COR-L47 (cell line): ENCODE measurements around the gene CTSF.
"Not testable (repeated sequence)": the region's sequence is repeated elsewhere in the genome, so short reads cannot be mapped to it uniquely, and the experiment has no call there.

ENCODE experiments used
- DNase-seq: peaks from one replicate; lab custom pipeline; 2025; lab: John Stamatoyannopoulos, UW

Gene CTSF

GRCh38 chr11:66559142-66559865 is 9.1 kb downstream of the CTSF start:
- DNase-seq = no peak

GRCh38 chr11:66557733-66558326 is 10.6 kb downstream of the CTSF start:
- no peak for DNase-seq

DNA sequence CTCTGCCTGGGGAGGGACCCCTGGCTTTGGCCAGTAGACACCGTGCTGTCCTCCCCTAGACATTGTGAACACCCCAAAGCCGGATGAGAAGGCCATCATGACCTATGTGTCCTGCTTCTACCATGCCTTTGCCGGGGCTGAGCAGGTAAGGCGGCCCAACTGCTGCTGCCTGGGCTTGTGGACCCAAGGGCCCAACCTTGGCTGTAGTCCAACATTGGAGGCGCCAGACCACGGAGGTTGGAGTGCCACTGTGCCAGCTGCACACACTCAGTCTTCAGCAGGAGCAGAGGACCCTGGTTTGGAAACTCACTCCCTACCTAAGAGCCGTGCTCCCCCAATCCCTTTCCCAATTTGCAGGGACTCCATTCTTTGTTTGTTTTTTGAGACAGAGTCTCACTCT is 12.3 kb downstream of the CTSF start:
- no peak for DNase-seq

DNA sequence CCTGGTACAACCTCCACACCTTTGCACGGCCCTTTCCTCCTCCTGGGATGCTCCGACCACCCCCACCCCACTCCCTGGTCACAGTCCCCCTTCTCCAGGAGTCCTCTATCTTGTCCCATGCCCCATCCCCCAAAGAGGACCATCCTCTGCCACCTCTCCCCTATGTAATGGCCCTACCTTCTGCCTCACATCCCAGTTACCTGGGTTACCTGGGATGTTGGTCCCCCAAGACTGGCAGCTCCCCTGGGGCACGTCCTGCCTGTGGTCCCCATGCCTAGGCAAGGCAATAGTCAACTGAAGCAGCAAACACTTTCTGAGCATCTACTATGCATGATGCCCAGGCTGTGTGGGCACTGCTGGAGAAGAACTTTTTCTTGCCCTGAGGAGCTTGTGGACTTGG is 13.0 kb downstream of the CTSF start:
- DNase-seq = no peak

GRCh38 chr11:66554602-66555001 is 13.8 kb downstream of the CTSF start:
- DNase-seq = no peak

DNA sequence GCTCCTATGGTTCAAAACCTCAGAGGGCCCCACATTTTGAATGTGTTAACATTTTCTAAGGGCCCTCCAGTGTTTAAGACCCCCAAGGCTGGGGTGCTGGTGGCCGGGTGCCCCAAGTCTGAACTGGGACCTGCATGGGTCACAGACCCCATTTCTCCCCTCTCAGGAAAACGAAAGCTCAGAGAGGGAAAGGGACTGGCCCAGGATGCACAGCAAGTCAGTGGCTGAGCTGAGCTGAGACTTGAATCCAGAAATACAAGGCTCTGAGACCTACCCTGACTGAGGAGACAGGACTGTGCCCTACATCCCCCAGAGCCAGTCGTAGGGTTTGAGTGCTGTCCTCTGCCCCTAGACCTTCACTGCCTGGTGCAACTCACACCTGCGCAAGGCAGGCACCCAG is 17.5 kb downstream of the CTSF start:
- DNase-seq = no peak

DNA sequence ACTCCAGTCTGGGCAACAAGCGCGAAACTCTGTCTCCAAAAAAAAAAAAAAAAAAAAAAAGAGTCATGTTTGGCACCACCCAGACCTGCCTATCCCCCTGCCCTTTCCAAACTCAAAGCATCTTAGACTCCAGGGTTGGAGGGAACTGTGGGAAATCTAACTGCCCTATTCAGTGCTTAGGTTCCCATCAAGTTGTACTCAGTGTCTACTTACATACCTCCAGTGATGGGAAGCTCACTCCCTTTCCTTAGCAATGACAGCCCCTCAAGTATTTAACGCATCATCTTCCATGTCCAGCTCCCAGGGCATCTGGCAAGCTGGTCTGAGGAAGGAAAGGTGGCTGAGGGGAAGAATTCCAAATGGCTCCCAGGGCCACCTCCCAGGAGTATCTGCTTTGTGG is 18.7 kb downstream of the CTSF start:
- DNase-seq = no peak

- DNase-seq = no peak
These were observed 19.4 kb downstream of the CTSF start for GRCh38 chr11:66548774-66549630.

DNA sequence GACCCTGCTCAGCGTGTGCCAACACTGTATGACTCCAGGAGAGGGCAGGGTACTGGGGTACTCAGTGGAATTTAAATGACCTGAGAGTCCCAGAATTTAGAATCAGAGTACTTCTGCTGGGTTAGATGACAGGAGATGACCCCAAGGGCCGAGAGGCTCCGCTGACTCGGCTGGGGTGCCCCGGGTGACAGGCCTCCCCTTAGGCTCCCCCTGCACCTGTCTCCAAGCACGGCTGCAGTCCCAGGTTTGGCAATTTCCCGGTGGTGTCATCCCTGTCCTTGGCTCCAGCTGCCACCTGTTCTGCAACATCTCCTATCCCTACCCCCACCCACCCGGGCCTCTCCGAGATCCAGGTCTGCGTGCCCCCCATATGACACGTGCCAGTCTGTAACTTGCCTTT is 20.4 kb downstream of the CTSF start:
- DNase-seq = no peak

DNA sequence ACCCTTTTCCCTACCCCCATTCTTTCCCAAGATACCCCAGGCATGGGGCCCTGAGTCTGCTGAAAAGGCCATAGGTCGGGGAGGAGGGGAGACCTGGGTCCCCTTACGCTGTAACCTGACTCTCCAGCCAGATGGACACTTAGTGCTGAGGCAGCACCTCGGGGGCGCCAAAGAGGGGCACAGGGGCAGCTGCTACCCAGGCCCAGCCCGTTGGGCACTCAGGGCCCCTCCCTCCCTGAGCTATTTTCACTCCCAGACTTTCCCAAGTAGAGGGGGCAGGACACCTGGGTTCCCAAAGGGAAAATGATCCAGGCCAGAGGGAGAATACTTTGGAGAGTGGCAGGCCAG is 20.8 kb downstream of the CTSF start:
- DNase-seq = no peak

DNA sequence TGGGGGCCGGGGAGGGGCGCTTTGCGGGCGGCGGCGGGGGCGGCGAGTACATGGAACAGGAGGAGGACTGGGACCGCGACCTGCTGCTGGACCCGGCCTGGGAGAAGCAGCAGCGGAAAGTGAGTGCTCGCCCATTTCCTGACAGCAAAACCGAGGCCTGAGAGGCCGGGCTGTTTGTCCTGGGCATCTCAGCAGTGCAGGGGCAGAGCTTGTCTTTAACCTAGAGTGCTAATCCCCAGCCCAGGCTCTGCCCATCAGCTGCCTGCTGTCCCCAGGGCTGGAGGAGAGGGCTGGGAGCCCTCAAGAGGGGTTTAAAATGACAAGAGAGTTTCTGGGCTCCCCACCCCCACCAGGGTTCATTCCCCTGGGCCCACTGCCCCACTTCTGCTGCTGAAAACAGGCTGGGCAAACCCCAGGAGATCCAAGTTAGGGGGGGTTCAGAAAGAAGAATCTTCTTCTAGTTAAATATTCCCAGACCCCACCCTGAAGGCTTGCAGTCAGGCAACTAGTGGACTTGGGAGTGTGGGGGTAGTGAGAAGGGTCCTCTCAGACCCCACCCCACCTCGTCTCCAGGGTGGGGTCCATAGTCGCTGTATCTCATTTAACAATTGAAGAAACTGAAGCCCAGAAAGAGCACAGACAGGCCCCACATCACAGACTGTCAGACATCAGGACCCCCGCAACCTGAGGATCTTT is 21.3 kb downstream of the CTSF start:
- no peak for DNase-seq

DNA sequence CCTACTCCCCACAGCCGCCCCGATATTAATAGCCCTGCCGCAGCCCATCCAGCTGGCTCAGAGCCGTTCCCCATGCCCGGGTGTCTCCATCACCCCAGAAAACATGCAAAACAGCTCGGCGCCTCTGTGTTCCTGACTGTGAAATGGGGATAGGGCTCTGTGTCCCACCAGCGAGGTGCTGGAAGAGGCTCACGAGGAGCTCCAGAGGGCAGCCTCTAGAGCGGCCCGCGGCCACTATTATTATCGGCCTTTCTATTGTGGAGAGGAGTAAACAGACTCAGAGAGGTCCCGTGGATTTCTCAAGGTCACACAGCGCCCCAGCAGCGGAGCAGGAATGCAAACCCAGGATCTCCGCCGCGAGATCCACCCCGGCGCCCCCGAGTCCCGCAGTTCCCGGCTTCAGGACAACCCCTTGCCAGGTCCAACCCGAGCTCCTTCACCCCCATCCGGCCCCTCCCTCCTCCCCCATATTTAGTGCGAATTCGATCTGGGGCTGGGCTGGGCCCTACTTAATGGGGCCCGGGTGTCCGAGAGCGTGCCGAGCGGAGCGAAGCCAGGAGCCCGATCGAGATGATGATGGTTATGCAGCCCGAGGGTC is 21.9 kb downstream of the CTSF start, which contains the start of gene ACTN3:
Gene ACTN3 (plus strand): TSS at position 536 of the 598 bp plus-strand sequence. CDS start 35 bp downstream, at position 571.
- DNase-seq = no peak

GRCh38 chr11:66545701-66546367 is 22.6 kb downstream of the CTSF start, which contains the start of gene ZDHHC24:
Gene ZDHHC24, minus strand, starts transcription at chr11:66546048. Its CDS starts 45 bp downstream, at chr11:66546003.
- peak; percentile 95 for DNase-seq

DNA sequence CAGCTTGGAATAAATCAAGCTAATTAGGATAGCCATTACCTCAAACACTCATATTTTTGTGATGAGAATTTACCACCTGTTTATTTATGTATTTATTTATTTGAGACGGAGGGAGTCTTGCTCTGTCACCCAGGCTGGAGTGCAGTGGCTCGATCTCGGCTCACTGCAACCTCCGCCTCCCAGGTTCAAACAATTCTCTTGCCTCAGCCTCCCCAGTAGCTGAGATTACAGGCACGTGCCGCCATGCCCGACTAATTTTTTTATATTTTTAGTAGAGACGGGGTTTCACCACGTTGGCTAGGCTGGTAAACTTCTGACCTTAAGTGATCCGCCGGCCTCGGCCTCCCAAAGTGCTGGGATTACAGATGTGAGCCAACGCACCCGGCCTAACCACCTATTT is 23.5 kb downstream of the CTSF start:
- not testable (repeated sequence) for DNase-seq

- no peak for DNase-seq
These were observed 24.9 kb downstream of the CTSF start for GRCh38 chr11:66543263-66544107.

GRCh38 chr11:66542362-66542761 is 26.0 kb downstream of the CTSF start:
- no peak for DNase-seq

GRCh38 chr11:66541892-66542291 is 26.5 kb downstream of the CTSF start:
- DNase-seq = no peak

- DNase-seq = not testable (repeated sequence)
These were observed 27.8 kb downstream of the CTSF start for GRCh38 chr11:66540598-66540997.

DNA sequence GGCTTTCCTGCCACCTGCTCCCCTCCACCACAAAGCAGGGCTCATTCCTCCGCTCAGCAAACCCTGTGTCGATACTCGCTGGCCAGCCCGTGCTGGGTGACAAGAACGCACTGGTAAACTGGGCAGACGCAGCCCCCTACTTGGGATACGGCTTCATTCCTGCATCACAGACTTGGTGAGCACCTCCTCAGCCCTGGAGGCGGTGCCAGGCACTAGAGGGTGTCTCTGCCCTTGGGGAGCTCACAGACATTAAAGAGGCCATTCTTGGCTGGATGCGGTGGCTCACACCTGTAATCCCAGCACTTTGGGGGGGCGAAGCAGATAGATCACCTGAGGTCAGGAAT is 28.6 kb downstream of the CTSF start:
- DNase-seq = no peak

DNA sequence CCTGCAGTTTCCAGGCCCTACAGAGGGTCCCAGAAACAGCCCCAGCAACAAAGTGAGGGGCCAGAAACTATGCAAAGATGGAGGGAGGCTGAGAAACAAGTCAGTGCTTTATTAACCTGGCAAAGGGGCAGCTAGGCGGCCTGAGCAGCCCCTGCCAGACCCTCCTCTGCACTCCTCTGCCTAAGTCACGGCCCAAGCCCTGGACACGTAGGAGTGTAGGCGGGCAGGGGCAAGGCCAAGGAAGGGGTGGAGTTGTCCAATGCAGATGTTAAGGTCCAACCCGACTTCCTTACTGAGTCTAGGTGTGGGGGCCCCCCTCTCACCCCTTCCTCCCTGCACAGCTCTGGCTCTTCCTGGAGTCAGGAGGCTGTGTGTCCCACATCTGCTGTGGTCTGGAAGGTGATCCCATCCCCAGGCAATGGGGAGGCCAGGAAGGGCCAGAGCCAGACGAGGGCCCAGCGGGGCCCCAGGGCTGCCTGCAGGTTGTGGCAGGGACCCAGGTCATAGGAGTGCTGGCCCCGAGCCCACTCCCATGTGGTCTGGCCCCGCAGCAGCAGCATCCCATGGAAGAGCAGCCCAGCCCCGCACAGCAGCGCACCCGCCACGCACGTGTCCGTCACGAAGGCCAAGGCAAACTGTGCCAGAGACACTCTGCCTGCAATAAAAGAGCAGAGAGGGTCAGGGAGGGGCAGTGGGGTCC is 29.1 kb downstream of the CTSF start:
- DNase-seq = no peak
